Uterus (tissue), 2 donors: Measurements from ENCODE around the gene PSD.

Experiments used
- POLR2A ChIP-seq, 2 donors: fragments of 450-650 bp; IDR thresholded peaks; one replicate each; pipeline ENCODE4 v1.6.1; 2016; ENCODE audit warnings: antibody characterized with exemption in 2 of 2, mild to moderate bottlenecking in 1 of 2, moderate library complexity in 1 of 2
- TF ChIP-seq, protein P1 (sequence below), 4 experiments: fragments of 200-600 bp in 2 of 4; fragments of 450-650 bp in 2 of 4; sonication (generic) in 2 of 4; IDR thresholded peaks; one replicate each; pipeline ENCODE4 v1.5.1; 2016 to 2019; ENCODE audit warnings: antibody characterized with exemption in 4 of 4, mild to moderate bottlenecking in 2 of 4, moderate library complexity in 1 of 4

DNA sequence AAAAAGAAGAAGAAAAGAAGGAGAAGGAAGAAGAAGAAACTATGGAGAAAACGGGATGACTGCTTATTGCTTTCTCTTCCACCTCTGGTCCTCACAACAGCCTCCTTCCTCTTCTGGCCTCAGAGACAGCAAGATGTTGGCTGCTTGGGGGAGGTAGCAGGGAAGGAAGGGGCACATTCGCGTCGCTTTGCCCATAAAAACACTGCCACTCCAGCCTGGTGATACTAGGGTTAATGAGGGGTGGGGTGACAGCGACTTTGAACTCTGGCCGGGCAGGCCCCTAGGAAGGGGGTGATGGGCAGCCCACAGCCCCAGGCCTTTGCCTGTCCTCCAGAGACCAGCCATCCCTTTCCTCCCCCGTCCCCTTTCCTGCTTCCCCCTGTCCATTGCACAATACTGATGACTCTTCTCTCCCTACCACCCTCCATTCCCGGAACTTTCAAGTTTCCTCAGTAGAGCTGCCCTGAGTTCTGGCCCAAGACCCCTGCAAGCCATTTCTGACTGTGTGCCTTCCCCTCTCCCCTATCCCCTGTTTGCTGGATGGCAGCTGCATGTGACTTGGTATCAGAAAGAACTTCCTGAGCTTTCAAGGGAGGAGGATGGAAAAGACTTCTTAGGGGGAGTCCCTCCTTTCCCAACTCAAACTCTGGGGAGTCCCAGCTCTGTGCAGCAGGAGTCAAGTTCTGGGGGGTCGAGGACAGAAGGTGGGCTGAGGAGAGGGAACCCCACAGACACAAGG, 16.0 kb upstream of the PSD start:
- no peak for TF ChIP-seq POLR2A (IDR thresholded peaks at IDR 0.05)
- TF ChIP-seq, protein P1, sequence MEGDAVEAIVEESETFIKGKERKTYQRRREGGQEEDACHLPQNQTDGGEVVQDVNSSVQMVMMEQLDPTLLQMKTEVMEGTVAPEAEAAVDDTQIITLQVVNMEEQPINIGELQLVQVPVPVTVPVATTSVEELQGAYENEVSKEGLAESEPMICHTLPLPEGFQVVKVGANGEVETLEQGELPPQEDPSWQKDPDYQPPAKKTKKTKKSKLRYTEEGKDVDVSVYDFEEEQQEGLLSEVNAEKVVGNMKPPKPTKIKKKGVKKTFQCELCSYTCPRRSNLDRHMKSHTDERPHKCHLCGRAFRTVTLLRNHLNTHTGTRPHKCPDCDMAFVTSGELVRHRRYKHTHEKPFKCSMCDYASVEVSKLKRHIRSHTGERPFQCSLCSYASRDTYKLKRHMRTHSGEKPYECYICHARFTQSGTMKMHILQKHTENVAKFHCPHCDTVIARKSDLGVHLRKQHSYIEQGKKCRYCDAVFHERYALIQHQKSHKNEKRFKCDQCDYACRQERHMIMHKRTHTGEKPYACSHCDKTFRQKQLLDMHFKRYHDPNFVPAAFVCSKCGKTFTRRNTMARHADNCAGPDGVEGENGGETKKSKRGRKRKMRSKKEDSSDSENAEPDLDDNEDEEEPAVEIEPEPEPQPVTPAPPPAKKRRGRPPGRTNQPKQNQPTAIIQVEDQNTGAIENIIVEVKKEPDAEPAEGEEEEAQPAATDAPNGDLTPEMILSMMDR (IDR thresholded peaks at IDR 0.05): no peak
